Measurements from ENCODE around the gene ETHE1.

The ETHE1 gene

DNA sequence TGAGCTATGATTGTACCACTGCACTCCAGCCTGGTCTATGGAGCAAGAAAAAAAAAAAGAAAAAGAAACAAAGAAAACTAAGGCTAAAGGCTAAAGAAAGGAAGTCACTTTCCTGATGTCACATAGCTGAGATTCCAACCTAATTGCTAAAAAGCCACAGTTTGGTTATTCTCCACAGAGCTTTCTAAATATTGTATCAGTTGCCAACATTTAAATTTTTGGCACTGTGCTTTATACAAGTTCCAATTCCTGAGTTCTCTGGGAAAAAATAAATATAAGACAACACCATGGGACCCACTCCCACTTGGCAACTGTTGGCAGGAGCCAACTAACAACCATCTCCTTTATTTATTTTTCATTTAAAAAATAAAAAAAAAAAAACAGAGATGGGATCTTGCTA is 50.4 kb downstream of the ETHE1 start:
- TF ChIP-seq, protein P1, sequence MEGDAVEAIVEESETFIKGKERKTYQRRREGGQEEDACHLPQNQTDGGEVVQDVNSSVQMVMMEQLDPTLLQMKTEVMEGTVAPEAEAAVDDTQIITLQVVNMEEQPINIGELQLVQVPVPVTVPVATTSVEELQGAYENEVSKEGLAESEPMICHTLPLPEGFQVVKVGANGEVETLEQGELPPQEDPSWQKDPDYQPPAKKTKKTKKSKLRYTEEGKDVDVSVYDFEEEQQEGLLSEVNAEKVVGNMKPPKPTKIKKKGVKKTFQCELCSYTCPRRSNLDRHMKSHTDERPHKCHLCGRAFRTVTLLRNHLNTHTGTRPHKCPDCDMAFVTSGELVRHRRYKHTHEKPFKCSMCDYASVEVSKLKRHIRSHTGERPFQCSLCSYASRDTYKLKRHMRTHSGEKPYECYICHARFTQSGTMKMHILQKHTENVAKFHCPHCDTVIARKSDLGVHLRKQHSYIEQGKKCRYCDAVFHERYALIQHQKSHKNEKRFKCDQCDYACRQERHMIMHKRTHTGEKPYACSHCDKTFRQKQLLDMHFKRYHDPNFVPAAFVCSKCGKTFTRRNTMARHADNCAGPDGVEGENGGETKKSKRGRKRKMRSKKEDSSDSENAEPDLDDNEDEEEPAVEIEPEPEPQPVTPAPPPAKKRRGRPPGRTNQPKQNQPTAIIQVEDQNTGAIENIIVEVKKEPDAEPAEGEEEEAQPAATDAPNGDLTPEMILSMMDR (IDR thresholded peaks at IDR 0.05; ENCODE audit: control insufficient read depth, insufficient read depth, low read depth, low read length, missing control alignments): no peak
- H3K4me3 ChIP-seq (ENCODE audit: control insufficient read depth, low read depth, low read length): no peak overlapping the region
- peak; percentile 46 for DNase-seq (ENCODE audit: low read depth)

- H3K4me3 ChIP-seq (ENCODE audit: control insufficient read depth, low read depth, low read length): peak overlapping the region; percentile 15
- no peak for DNase-seq (ENCODE audit: low read depth)
- TF ChIP-seq, protein P1 (IDR thresholded peaks at IDR 0.05; ENCODE audit: control insufficient read depth, insufficient read depth, low read depth, low read length, missing control alignments): no peak
Observed at GRCh38 chr19:43474986-43475705, 51.9 kb downstream of the ETHE1 start.

- no peak overlapping the region for H3K4me3 ChIP-seq (ENCODE audit: control insufficient read depth, low read depth, low read length)
- DNase-seq (ENCODE audit: low read depth): no peak
- TF ChIP-seq, protein P1 (IDR thresholded peaks at IDR 0.05; ENCODE audit: control insufficient read depth, insufficient read depth, low read depth, low read length, missing control alignments): no peak
Observed at GRCh38 chr19:43474487-43474886, 52.5 kb downstream of the ETHE1 start.

DNA sequence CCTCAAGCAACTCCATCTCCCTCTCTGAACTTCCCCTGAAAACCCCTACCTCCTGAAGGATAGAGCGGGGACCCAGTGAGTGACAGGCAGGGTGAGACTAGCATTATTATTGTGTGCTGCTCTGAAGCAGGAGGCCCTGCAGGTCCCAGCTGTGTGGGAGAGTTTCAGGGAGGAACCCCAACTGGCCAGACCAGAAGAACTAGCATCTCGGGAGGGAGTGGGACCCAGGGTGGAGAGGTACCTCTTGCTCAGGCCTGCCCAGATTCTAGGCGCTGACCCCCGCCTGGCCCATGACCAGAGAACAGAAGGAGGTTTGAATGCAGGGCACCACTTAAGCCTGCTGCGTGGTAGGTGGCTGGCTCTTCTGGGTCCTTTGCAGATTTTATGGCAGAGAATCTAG is 55.9 kb downstream of the ETHE1 start:
- H3K4me3 ChIP-seq (ENCODE audit: control insufficient read depth, low read depth, low read length): no peak overlapping the region
- TF ChIP-seq, protein P1 (IDR thresholded peaks at IDR 0.05; ENCODE audit: control insufficient read depth, insufficient read depth, low read depth, low read length, missing control alignments): no peak
- no peak for DNase-seq (ENCODE audit: low read depth)

- TF ChIP-seq, protein P1 (IDR thresholded peaks at IDR 0.05; ENCODE audit: control insufficient read depth, insufficient read depth, low read depth, low read length, missing control alignments): no peak
- DNase-seq (ENCODE audit: low read depth): no peak
- no peak overlapping the region for H3K4me3 ChIP-seq (ENCODE audit: control insufficient read depth, low read depth, low read length)
Observed at GRCh38 chr19:43470288-43470687, 56.7 kb downstream of the ETHE1 start.

GRCh38 chr19:43469160-43469480 is 57.9 kb downstream of the ETHE1 start:
- TF ChIP-seq, protein P1 (IDR thresholded peaks at IDR 0.05; ENCODE audit: control insufficient read depth, insufficient read depth, low read depth, low read length, missing control alignments): no peak
- H3K4me3 ChIP-seq (ENCODE audit: control insufficient read depth, low read depth, low read length): no peak overlapping the region
- no peak for DNase-seq (ENCODE audit: low read depth)
